Hindlimb muscle (tissue), 1 donor: ENCODE data around the gene NPTXR. TPM values are rescaled to one million over a fixed set of nuclear protein-coding genes. Genes with fewer than 3 reads are reported as not detected.

ENCODE experiments used
- polyA plus RNA-seq: library from polyadenylated mRNA; unstranded; fragments of 120-200 nt; gene quantifications from one replicate; pipeline ENCODE4 v1.2.1, GENCODE V29; 2013; ENCODE audit not compliant: insufficient read length

The NPTXR gene
- polyA plus RNA-seq, 1 donor: 4.1 TPM

Other genes with a start within 250 kb of the NPTXR start
- 0.77 TPM for gene FAM227A, start 187.6 kb downstream of the NPTXR start, polyA plus RNA-seq
- 34.4 TPM for gene CBY1, start 187.4 kb downstream of the NPTXR start, polyA plus RNA-seq
- gene TOMM22, start 162.1 kb downstream of the NPTXR start, polyA plus RNA-seq: 89.3 TPM
- gene JOSD1, start 143.1 kb downstream of the NPTXR start, polyA plus RNA-seq: 37.2 TPM
- gene GTPBP1, start 138.1 kb downstream of the NPTXR start, polyA plus RNA-seq: 35.8 TPM
- gene SUN2, start 88.0 kb downstream of the NPTXR start, polyA plus RNA-seq: 59.3 TPM
- 12.2 TPM for gene DNAL4, start 49.9 kb downstream of the NPTXR start, polyA plus RNA-seq
- gene CBX6, start 28.2 kb upstream of the NPTXR start, polyA plus RNA-seq: 29.0 TPM
- 0.94 TPM for gene APOBEC3A, start 113.6 kb upstream of the NPTXR start, polyA plus RNA-seq
- 3.1 TPM for gene APOBEC3B, start 138.3 kb upstream of the NPTXR start, polyA plus RNA-seq
- 6.8 TPM for gene APOBEC3C, start 170.2 kb upstream of the NPTXR start, polyA plus RNA-seq
- 1.5 TPM for gene APOBEC3D, start 177.1 kb upstream of the NPTXR start, polyA plus RNA-seq
- gene APOBEC3F, start 196.8 kb upstream of the NPTXR start, polyA plus RNA-seq: 3.0 TPM
- 3.3 TPM for gene APOBEC3G, start 233.2 kb upstream of the NPTXR start, polyA plus RNA-seq